GM18505 (cell line): ENCODE results near the gene CASTOR1.
A peak's percentile ranks its signal among the peaks of the same experiment; 100 is the strongest.

Experiments
- ATAC-seq: cut with Tn5 transposase; IDR thresholded peaks from one replicate; pipeline ENCODE4 v1.9.1; 2021; ENCODE audit not compliant: unreplicated experiment
- POLR2A ChIP-seq: IDR thresholded peaks from 4 replicates; pipeline ENCODE4 v1.6.1; 2011; ENCODE audit warnings: borderline replicate concordance; ENCODE audit not compliant: insufficient read depth, insufficient read length; ENCODE audit errors: extremely low read depth

CASTOR1 gene

GRCh38 chr22:30297991-30298701 is 8.8 kb upstream of the CASTOR1 start:
- no peak for ATAC-seq
- no peak for TF ChIP-seq POLR2A

GRCh38 chr22:30297276-30297990 is 8.1 kb upstream of the CASTOR1 start:
- ATAC-seq: no peak
- TF ChIP-seq POLR2A: no peak

GRCh38 chr22:30296833-30297232 is 7.5 kb upstream of the CASTOR1 start:
- TF ChIP-seq POLR2A: no peak
- no peak for ATAC-seq

GRCh38 chr22:30296324-30296723 is 7.0 kb upstream of the CASTOR1 start:
- no peak for TF ChIP-seq POLR2A
- no peak for ATAC-seq

GRCh38 chr22:30295576-30295975 is 6.3 kb upstream of the CASTOR1 start:
- no peak for TF ChIP-seq POLR2A
- ATAC-seq: no peak

GRCh38 chr22:30294830-30295229 is 5.5 kb upstream of the CASTOR1 start:
- no peak for ATAC-seq

GRCh38 chr22:30294066-30294465 is 4.8 kb upstream of the CASTOR1 start:
- no peak for TF ChIP-seq POLR2A
- no peak for ATAC-seq

More at GRCh38 chr22:30294830-30295229, 5.5 kb upstream of the CASTOR1 start:
- TF ChIP-seq POLR2A: no peak

- ATAC-seq: no peak
- TF ChIP-seq POLR2A: no peak
These were observed 3.7 kb upstream of the CASTOR1 start for GRCh38 chr22:30293026-30293425.

- TF ChIP-seq POLR2A: no peak
- ATAC-seq: no peak
These were observed 3.0 kb upstream of the CASTOR1 start for GRCh38 chr22:30292069-30292970.

GRCh38 chr22:30291058-30291892 is 2.0 kb upstream of the CASTOR1 start:
- ATAC-seq: no peak
- TF ChIP-seq POLR2A: no peak

GRCh38 chr22:30290342-30291057 is 1.2 kb upstream of the CASTOR1 start:
- no peak for TF ChIP-seq POLR2A
- ATAC-seq: peak; percentile 1

GRCh38 chr22:30289980-30290313 is 642 bp upstream of the CASTOR1 start:
- ATAC-seq: peak; percentile 13
- no peak for TF ChIP-seq POLR2A
